Type B pancreatic cell (in vitro differentiated cells): ENCODE results near the gene SLCO2A1. TPM values are rescaled to one million over a fixed set of nuclear protein-coding genes. Genes with fewer than 3 reads are reported as not detected.

Experiments used
- DNase-seq: peaks from one replicate; pipeline ENCODE4 v3.0.0; 2021; ENCODE audit warnings: mixed read lengths; ENCODE audit not compliant: unreplicated experiment; ENCODE audit errors: extremely low spot score
- H3K27ac Mint-ChIP-seq: 2 replicates; pipeline ENCODE4 v1.8.0; 2021; ENCODE audit warnings: mild to moderate bottlenecking, mixed read lengths
- H3K27me3 Mint-ChIP-seq: 2 replicates; pipeline ENCODE4 v1.8.0; 2021; ENCODE audit warnings: mixed read lengths
- H3K36me3 Mint-ChIP-seq: 2 replicates; pipeline ENCODE4 v1.8.0; 2021; ENCODE audit warnings: mixed read lengths
- H3K4me1 Mint-ChIP-seq: one replicate; pipeline ENCODE4 v1.8.0; 2021; ENCODE audit warnings: mixed read lengths; ENCODE audit not compliant: unreplicated experiment
- H3K4me3 Mint-ChIP-seq: 2 replicates; pipeline ENCODE4 v1.8.0; 2021; ENCODE audit warnings: mild to moderate bottlenecking, mixed read lengths
- H3K9me3 Mint-ChIP-seq: 2 replicates; pipeline ENCODE4 v1.8.0; 2021; ENCODE audit warnings: mixed read lengths
- CTCF ChIP-seq: fragments of 200-600 bp; sonication (generic); conservative IDR thresholded peaks from 2 replicates; pipeline ENCODE4 v1.5.0; 2021; ENCODE audit warnings: antibody characterized with exemption, mild to moderate bottlenecking
- total RNA-seq: library from RNA; stranded (reverse); gene quantifications from 2 replicates; pipeline ENCODE4 v1.2.1, GENCODE V29; 2021; ENCODE audit warnings: low replicate concordance

Gene SLCO2A1
- total RNA-seq, 1 donor from 2014 or later: 3.8 TPM

- H3K9me3 Mint-ChIP-seq: no peaks in the 10 kb centered on the region
- H3K27me3 Mint-ChIP-seq: peaks cover 14% of the 10 kb centered on the region
- no peak overlapping the region for H3K27ac Mint-ChIP-seq
- no peaks in the 10 kb centered on the region for H3K36me3 Mint-ChIP-seq
- no peak overlapping the region for H3K4me3 Mint-ChIP-seq
- peaks cover 36% of the 10 kb centered on the region for H3K4me1 Mint-ChIP-seq
- TF ChIP-seq CTCF: no peak
- DNase-seq: no peak
These were observed 88.3 kb downstream of the SLCO2A1 start for GRCh38 chr3:133941415-133941821.

GRCh38 chr3:133940536-133940935 is 89.2 kb downstream of the SLCO2A1 start:
- no peak for DNase-seq
- Mint-ChIP-seq H3K9me3 (no peaks in the 10 kb centered on the region), H3K27me3 (peaks cover 14% of the 10 kb centered on the region), H3K4me3 (no peak overlapping the region), H3K36me3 (no peaks in the 10 kb centered on the region), H3K4me1 (peaks cover 30% of the 10 kb centered on the region), H3K27ac (no peak overlapping the region)
- TF ChIP-seq CTCF: no peak

- H3K36me3 Mint-ChIP-seq: no peaks in the 10 kb centered on the region
- no peaks in the 10 kb centered on the region for H3K9me3 Mint-ChIP-seq
- H3K27me3 Mint-ChIP-seq: peaks cover 14% of the 10 kb centered on the region
- no peak overlapping the region for H3K4me3 Mint-ChIP-seq
- H3K27ac Mint-ChIP-seq: no peak overlapping the region
- no peak for TF ChIP-seq CTCF
- DNase-seq: peak; percentile 48
- H3K4me1 Mint-ChIP-seq: peaks cover 19% of the 10 kb centered on the region
These were observed 90.3 kb downstream of the SLCO2A1 start for GRCh38 chr3:133939463-133939835.

GRCh38 chr3:133938770-133939462 is 90.8 kb downstream of the SLCO2A1 start:
- peak; percentile 44 for DNase-seq
- TF ChIP-seq CTCF: no peak
- Mint-ChIP-seq H3K27me3 (peaks cover 14% of the 10 kb centered on the region), H3K27ac (no peak overlapping the region), H3K36me3 (no peaks in the 10 kb centered on the region), H3K4me3 (no peak overlapping the region), H3K9me3 (no peaks in the 10 kb centered on the region), H3K4me1 (peaks cover 19% of the 10 kb centered on the region)

GRCh38 chr3:133937756-133938601 is 91.7 kb downstream of the SLCO2A1 start:
- H3K27me3 Mint-ChIP-seq: peaks cover 14% of the 10 kb centered on the region
- no peak overlapping the region for H3K4me3 Mint-ChIP-seq
- TF ChIP-seq CTCF: no peak
- H3K36me3 Mint-ChIP-seq: no peaks in the 10 kb centered on the region
- H3K9me3 Mint-ChIP-seq: no peaks in the 10 kb centered on the region
- H3K4me1 Mint-ChIP-seq: peaks cover 19% of the 10 kb centered on the region
- DNase-seq: peak; percentile 45
- no peak overlapping the region for H3K27ac Mint-ChIP-seq
